Measurements from ENCODE around the gene ZNF554.

DNA sequence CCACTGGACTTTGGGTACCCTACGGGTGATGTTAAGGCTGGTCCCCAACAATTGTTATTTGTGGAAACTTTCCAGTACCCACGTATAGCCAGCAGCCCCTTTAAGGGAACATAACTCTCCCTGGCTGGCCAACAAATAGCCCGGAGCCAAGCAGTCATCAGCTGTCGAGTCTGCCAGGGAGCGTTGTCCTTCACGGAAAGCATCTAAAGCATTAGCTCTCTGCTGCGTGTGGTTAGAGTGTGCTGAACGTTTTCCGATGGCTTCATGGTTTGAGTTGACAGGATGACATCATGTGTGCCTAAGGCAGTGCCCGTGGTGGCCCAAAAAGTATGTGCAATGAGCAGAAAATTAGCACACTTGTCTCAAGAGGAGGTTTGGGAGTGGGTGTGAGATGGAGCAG, 44.1 kb downstream of the ZNF554 start:
- no peak for TF ChIP-seq POLR2A (IDR thresholded peaks at IDR 0.05; ENCODE audit: control extremely low read depth in 1 of 2, low read depth in 2 of 2, low read length in 2 of 2)
- TF ChIP-seq JUN (IDR thresholded peaks at IDR 0.05; ENCODE audit: low read depth, low read length) = no peak
- TF ChIP-seq JUND (IDR thresholded peaks at IDR 0.05; ENCODE audit: low read length) = no peak
- TF ChIP-seq, protein P1, sequence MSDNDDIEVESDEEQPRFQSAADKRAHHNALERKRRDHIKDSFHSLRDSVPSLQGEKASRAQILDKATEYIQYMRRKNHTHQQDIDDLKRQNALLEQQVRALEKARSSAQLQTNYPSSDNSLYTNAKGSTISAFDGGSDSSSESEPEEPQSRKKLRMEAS (IDR thresholded peaks at IDR 0.05) = no peak
- no peak for TF ChIP-seq POLR2AphosphoS5 (IDR thresholded peaks at IDR 0.05; ENCODE audit: low read depth, low read length)
- TF ChIP-seq ZNF274 (IDR thresholded peaks at IDR 0.05; ENCODE audit: borderline replicate concordance, extremely low read depth, low read length) = no peak
- TF ChIP-seq TAF1 (IDR thresholded peaks at IDR 0.05; ENCODE audit: low read depth, low read length) = no peak
- TF ChIP-seq, protein P2, sequence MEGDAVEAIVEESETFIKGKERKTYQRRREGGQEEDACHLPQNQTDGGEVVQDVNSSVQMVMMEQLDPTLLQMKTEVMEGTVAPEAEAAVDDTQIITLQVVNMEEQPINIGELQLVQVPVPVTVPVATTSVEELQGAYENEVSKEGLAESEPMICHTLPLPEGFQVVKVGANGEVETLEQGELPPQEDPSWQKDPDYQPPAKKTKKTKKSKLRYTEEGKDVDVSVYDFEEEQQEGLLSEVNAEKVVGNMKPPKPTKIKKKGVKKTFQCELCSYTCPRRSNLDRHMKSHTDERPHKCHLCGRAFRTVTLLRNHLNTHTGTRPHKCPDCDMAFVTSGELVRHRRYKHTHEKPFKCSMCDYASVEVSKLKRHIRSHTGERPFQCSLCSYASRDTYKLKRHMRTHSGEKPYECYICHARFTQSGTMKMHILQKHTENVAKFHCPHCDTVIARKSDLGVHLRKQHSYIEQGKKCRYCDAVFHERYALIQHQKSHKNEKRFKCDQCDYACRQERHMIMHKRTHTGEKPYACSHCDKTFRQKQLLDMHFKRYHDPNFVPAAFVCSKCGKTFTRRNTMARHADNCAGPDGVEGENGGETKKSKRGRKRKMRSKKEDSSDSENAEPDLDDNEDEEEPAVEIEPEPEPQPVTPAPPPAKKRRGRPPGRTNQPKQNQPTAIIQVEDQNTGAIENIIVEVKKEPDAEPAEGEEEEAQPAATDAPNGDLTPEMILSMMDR (IDR thresholded peaks at IDR 0.05; ENCODE audit: control extremely low read depth in 1 of 3, insufficient read depth in 1 of 3, low read depth in 1 of 3, low read length in 3 of 3) = no peak
- TF ChIP-seq EP300 (IDR thresholded peaks at IDR 0.05; ENCODE audit: borderline replicate concordance in 1 of 2, low read depth in 2 of 2, low read length in 2 of 2) = no peak
- no peak for TF ChIP-seq FOSL1 (IDR thresholded peaks at IDR 0.05; ENCODE audit: insufficient read depth, low read depth, low read length)
- TF ChIP-seq EZH2 (IDR thresholded peaks at IDR 0.05; ENCODE audit: low read depth, low read length, severe bottlenecking) = no peak
- no peak for TF ChIP-seq SIRT6 (IDR thresholded peaks at IDR 0.05; ENCODE audit: low read length)
- TF ChIP-seq GABPA (IDR thresholded peaks at IDR 0.05; ENCODE audit: borderline replicate concordance, insufficient read depth, low read length) = no peak
- no peak for TF ChIP-seq TCF12 (IDR thresholded peaks at IDR 0.05; ENCODE audit: low read depth, low read length)
